ENCODE measurements around the gene AFM.

AFM gene

GRCh38 chr4:73436674-73437557 lies 44.6 kb upstream of the AFM start:
- H3K9me3 ChIP-seq (ENCODE audit: control extremely low read depth in 1 of 5, control insufficient read depth in 4 of 5, insufficient read depth in 2 of 5, low read depth in 1 of 5, low read length in 4 of 5), result no peaks in the 10 kb centered on the region
- no CpG with 5 or more reads among the region's 3 CpGs for WGBS (ENCODE audit: insufficient coverage)
- no peak overlapping the region for H3K4me3 ChIP-seq (ENCODE audit: control insufficient read depth in 1 of 7, extremely low read depth in 1 of 7, insufficient read depth in 4 of 7, low read depth in 2 of 7, low read length in 6 of 7)
- ChIA-PET CTCF (interaction anchor here (2.2 kb wide), 1 partner anchor 9 kb away, joined by 8 read pairs; no protein-coding TSS in a partner anchor), POLR2A (no interaction called here)
- DNase-seq, result no peak
- H3K27ac ChIP-seq (ENCODE audit: insufficient read depth in 1 of 2, low read depth in 1 of 2, low read length in 2 of 2, poor library complexity in 1 of 2, severe bottlenecking in 2 of 2), result no peak overlapping the region
- no peaks in the 10 kb centered on the region for H3K4me1 ChIP-seq (ENCODE audit: control extremely low read depth in 1 of 4, control insufficient read depth in 4 of 4, insufficient read depth in 4 of 4, low read length in 3 of 4)
- H3K36me3 ChIP-seq (ENCODE audit: control insufficient read depth in 4 of 4, insufficient read depth in 4 of 4, low read length in 3 of 4), result no peaks in the 10 kb centered on the region
- H3K27me3 ChIP-seq (replicated peaks in 2 of 5; ENCODE audit: control insufficient read depth in 4 of 5, insufficient read depth in 5 of 5, low read length in 4 of 5), result no peaks in the 10 kb centered on the region

- H3K4me1 ChIP-seq (ENCODE audit: control extremely low read depth in 1 of 4, control insufficient read depth in 4 of 4, insufficient read depth in 4 of 4, low read length in 3 of 4), result no peaks in the 10 kb centered on the region
- no peaks in the 10 kb centered on the region for H3K36me3 ChIP-seq (ENCODE audit: control insufficient read depth in 4 of 4, insufficient read depth in 4 of 4, low read length in 3 of 4)
- H3K4me3 ChIP-seq (ENCODE audit: control insufficient read depth in 1 of 7, extremely low read depth in 1 of 7, insufficient read depth in 4 of 7, low read depth in 2 of 7, low read length in 6 of 7), result no peak overlapping the region
- DNase-seq, result no peak
- ChIA-PET CTCF (interaction anchor here (2.2 kb wide), 1 partner anchor 9 kb away, joined by 8 read pairs; no protein-coding TSS in a partner anchor), POLR2A (no interaction called here)
- no peaks in the 10 kb centered on the region for H3K9me3 ChIP-seq (ENCODE audit: control extremely low read depth in 1 of 5, control insufficient read depth in 4 of 5, insufficient read depth in 2 of 5, low read depth in 1 of 5, low read length in 4 of 5)
- no peaks in the 10 kb centered on the region for H3K27me3 ChIP-seq (replicated peaks in 2 of 5; ENCODE audit: control insufficient read depth in 4 of 5, insufficient read depth in 5 of 5, low read length in 4 of 5)
- H3K27ac ChIP-seq (ENCODE audit: insufficient read depth in 1 of 2, low read depth in 1 of 2, low read length in 2 of 2, poor library complexity in 1 of 2, severe bottlenecking in 2 of 2), result no peak overlapping the region
Observed at GRCh38 chr4:73437558-73437956, 44.0 kb upstream of the AFM start.

- no peak for DNase-seq
- ChIA-PET CTCF (interaction anchor here (2.2 kb wide), 1 partner anchor 10 kb away, joined by 8 read pairs; no protein-coding TSS in a partner anchor), POLR2A (no interaction called here)
- Histone ChIP-seq H3K27me3 (replicated peaks in 2 of 5; ENCODE audit: control insufficient read depth in 4 of 5, insufficient read depth in 5 of 5, low read length in 4 of 5) (no peaks in the 10 kb centered on the region), H3K4me3 (ENCODE audit: control insufficient read depth in 1 of 7, extremely low read depth in 1 of 7, insufficient read depth in 4 of 7, low read depth in 2 of 7, low read length in 6 of 7) (no peak overlapping the region), H3K27ac (ENCODE audit: insufficient read depth in 1 of 2, low read depth in 1 of 2, low read length in 2 of 2, poor library complexity in 1 of 2, severe bottlenecking in 2 of 2) (no peak overlapping the region), H3K4me1 (ENCODE audit: control extremely low read depth in 1 of 4, control insufficient read depth in 4 of 4, insufficient read depth in 4 of 4, low read length in 3 of 4) (no peaks in the 10 kb centered on the region), H3K36me3 (ENCODE audit: control insufficient read depth in 4 of 4, insufficient read depth in 4 of 4, low read length in 3 of 4) (no peaks in the 10 kb centered on the region), H3K9me3 (ENCODE audit: control extremely low read depth in 1 of 5, control insufficient read depth in 4 of 5, insufficient read depth in 2 of 5, low read depth in 1 of 5, low read length in 4 of 5) (no peaks in the 10 kb centered on the region)
- whole genome bisulfite sequencing (ENCODE audit: insufficient coverage), result 100% methylated on average over 1 of the region's 1 CpG
Observed at GRCh38 chr4:73438048-73438447, 43.5 kb upstream of the AFM start.

- DNase-seq, result no peak
- no peak overlapping the region for H3K27ac ChIP-seq (ENCODE audit: insufficient read depth in 1 of 2, low read depth in 1 of 2, low read length in 2 of 2, poor library complexity in 1 of 2, severe bottlenecking in 2 of 2)
- no peaks in the 10 kb centered on the region for H3K9me3 ChIP-seq (ENCODE audit: control extremely low read depth in 1 of 5, control insufficient read depth in 4 of 5, insufficient read depth in 2 of 5, low read depth in 1 of 5, low read length in 4 of 5)
- POLR2A ChIA-PET, result no interaction called here
- no peaks in the 10 kb centered on the region for H3K27me3 ChIP-seq (replicated peaks in 2 of 5; ENCODE audit: control insufficient read depth in 4 of 5, insufficient read depth in 5 of 5, low read length in 4 of 5)
- no peak overlapping the region for H3K4me3 ChIP-seq (ENCODE audit: control insufficient read depth in 1 of 7, extremely low read depth in 1 of 7, insufficient read depth in 4 of 7, low read depth in 2 of 7, low read length in 6 of 7)
- no CpG with 5 or more reads among the region's 2 CpGs for WGBS (ENCODE audit: insufficient coverage)
- CTCF ChIA-PET, result interaction anchor here (2.2 kb wide), 1 partner anchor 10 kb away, joined by 8 read pairs; no protein-coding TSS in a partner anchor
- H3K4me1 ChIP-seq (ENCODE audit: control extremely low read depth in 1 of 4, control insufficient read depth in 4 of 4, insufficient read depth in 4 of 4, low read length in 3 of 4), result no peaks in the 10 kb centered on the region
- H3K36me3 ChIP-seq (ENCODE audit: control insufficient read depth in 4 of 4, insufficient read depth in 4 of 4, low read length in 3 of 4), result no peaks in the 10 kb centered on the region
Observed at GRCh38 chr4:73438582-73439215, 42.8 kb upstream of the AFM start.

GRCh38 chr4:73439445-73439844 lies 42.1 kb upstream of the AFM start:
- H3K4me1 ChIP-seq (ENCODE audit: control extremely low read depth in 1 of 4, control insufficient read depth in 4 of 4, insufficient read depth in 4 of 4, low read length in 3 of 4), result no peaks in the 10 kb centered on the region
- CTCF ChIA-PET, result no interaction called here
- POLR2A ChIA-PET, result no interaction called here
- no peak overlapping the region for H3K27ac ChIP-seq (ENCODE audit: insufficient read depth in 1 of 2, low read depth in 1 of 2, low read length in 2 of 2, poor library complexity in 1 of 2, severe bottlenecking in 2 of 2)
- H3K36me3 ChIP-seq (ENCODE audit: control insufficient read depth in 4 of 4, insufficient read depth in 4 of 4, low read length in 3 of 4), result no peaks in the 10 kb centered on the region
- DNase-seq, result no peak
- WGBS (ENCODE audit: insufficient coverage), result no CpG with 5 or more reads among the region's 2 CpGs
- no peak overlapping the region for H3K4me3 ChIP-seq (ENCODE audit: control insufficient read depth in 1 of 7, extremely low read depth in 1 of 7, insufficient read depth in 4 of 7, low read depth in 2 of 7, low read length in 6 of 7)
- H3K27me3 ChIP-seq (replicated peaks in 2 of 5; ENCODE audit: control insufficient read depth in 4 of 5, insufficient read depth in 5 of 5, low read length in 4 of 5), result no peaks in the 10 kb centered on the region
- no peaks in the 10 kb centered on the region for H3K9me3 ChIP-seq (ENCODE audit: control extremely low read depth in 1 of 5, control insufficient read depth in 4 of 5, insufficient read depth in 2 of 5, low read depth in 1 of 5, low read length in 4 of 5)

GRCh38 chr4:73439991-73440390 lies 41.6 kb upstream of the AFM start:
- ChIA-PET POLR2A (no interaction called here), CTCF (no interaction called here)
- no peak overlapping the region for H3K4me3 ChIP-seq (ENCODE audit: control insufficient read depth in 1 of 7, extremely low read depth in 1 of 7, insufficient read depth in 4 of 7, low read depth in 2 of 7, low read length in 6 of 7)
- H3K27ac ChIP-seq (ENCODE audit: insufficient read depth in 1 of 2, low read depth in 1 of 2, low read length in 2 of 2, poor library complexity in 1 of 2, severe bottlenecking in 2 of 2), result no peak overlapping the region
- WGBS (ENCODE audit: insufficient coverage), result 100% methylated on average over 2 of the region's 3 CpGs
- H3K4me1 ChIP-seq (ENCODE audit: control extremely low read depth in 1 of 4, control insufficient read depth in 4 of 4, insufficient read depth in 4 of 4, low read length in 3 of 4), result no peaks in the 10 kb centered on the region
- no peaks in the 10 kb centered on the region for H3K9me3 ChIP-seq (ENCODE audit: control extremely low read depth in 1 of 5, control insufficient read depth in 4 of 5, insufficient read depth in 2 of 5, low read depth in 1 of 5, low read length in 4 of 5)
- no peak for DNase-seq
- no peaks in the 10 kb centered on the region for H3K36me3 ChIP-seq (ENCODE audit: control insufficient read depth in 4 of 4, insufficient read depth in 4 of 4, low read length in 3 of 4)
- H3K27me3 ChIP-seq (replicated peaks in 2 of 5; ENCODE audit: control insufficient read depth in 4 of 5, insufficient read depth in 5 of 5, low read length in 4 of 5), result no peaks in the 10 kb centered on the region

GRCh38 chr4:73440653-73441052 lies 40.9 kb upstream of the AFM start:
- 100% methylated on average over 3 of the region's 3 CpGs for WGBS (ENCODE audit: insufficient coverage)
- POLR2A ChIA-PET, result no interaction called here
- Histone ChIP-seq H3K27ac (ENCODE audit: insufficient read depth in 1 of 2, low read depth in 1 of 2, low read length in 2 of 2, poor library complexity in 1 of 2, severe bottlenecking in 2 of 2) (no peak overlapping the region), H3K9me3 (ENCODE audit: control extremely low read depth in 1 of 5, control insufficient read depth in 4 of 5, insufficient read depth in 2 of 5, low read depth in 1 of 5, low read length in 4 of 5) (no peaks in the 10 kb centered on the region), H3K36me3 (ENCODE audit: control insufficient read depth in 4 of 4, insufficient read depth in 4 of 4, low read length in 3 of 4) (no peaks in the 10 kb centered on the region), H3K4me3 (ENCODE audit: control insufficient read depth in 1 of 7, extremely low read depth in 1 of 7, insufficient read depth in 4 of 7, low read depth in 2 of 7, low read length in 6 of 7) (no peak overlapping the region), H3K27me3 (replicated peaks in 2 of 5; ENCODE audit: control insufficient read depth in 4 of 5, insufficient read depth in 5 of 5, low read length in 4 of 5) (no peaks in the 10 kb centered on the region), H3K4me1 (ENCODE audit: control extremely low read depth in 1 of 4, control insufficient read depth in 4 of 4, insufficient read depth in 4 of 4, low read length in 3 of 4) (no peaks in the 10 kb centered on the region)
- DNase-seq, result no peak
- CTCF ChIA-PET, result no interaction called here
